K562 (cell line): ENCODE measurements around the gene ADAMTS6. TPM values are rescaled to one million over a fixed set of nuclear protein-coding genes. Genes with fewer than 3 reads are reported as not detected.

Experiments
- ATAC-seq: fragments of 200-7000 bp; cut with Tn5 transposase; 3 replicates; pipeline ENCODE4 v1.9.1; 2020; ENCODE audit warnings: moderate library complexity
- Bru-seq: library from RNA; stranded (reverse); fragments of 400-500 nt; gene quantifications from one replicate; lab custom pipeline; 2021; lab: Mats Ljungman, UMichigan
- BruChase-seq, 2 experiments: library from RNA; stranded (reverse); fragments of 400-500 nt; gene quantifications; one replicate each; lab custom pipeline; 2021; lab: Mats Ljungman, UMichigan
- BruUV-seq: library from RNA; stranded (reverse); fragments of 400-500 nt; replicated peaks from 2 replicates; lab custom pipeline; 2021; lab: Mats Ljungman, UMichigan
- CTCF ChIA-PET: fragments of 300-600 bp; formaldehyde crosslinking; extraction: SDS; loops from one replicate; lab custom pipeline; 2021; ENCODE audit warnings: low intra/inter-chr PET ratio; lab: Yijun Ruan, JAX
- POLR2A ChIA-PET: fragments of 300-600, 350-650 bp; sonication (Branson Sonifier 250); formaldehyde crosslinking; extraction: SDS; loops from one replicate; lab custom pipeline; 2021; ENCODE audit warnings: antibody characterized with exemption, inconsistent platforms; lab: Yijun Ruan, JAX
- DNase-seq, 4 experiments: peaks; one replicate each; pipeline versions ENCODE4 v3.0.0 to v3.0.0-alpha.2; 2011 to 2018; ENCODE audit warnings: low spot score in 3 of 4, mixed read lengths in 3 of 4; ENCODE audit errors: extremely low read depth in 1 of 4
- FAIRE-seq: peaks from 2 replicates; lab custom pipeline; 2011; peaks lifted over from hg19 to GRCh38; lab: Jason Lieb, UNC
- H2AFZ ChIP-seq: 2 replicates; pipeline ENCODE4 v1.6.0; 2011; ENCODE audit warnings: low read depth, low read length, control low read depth, inconsistent platforms
- H3K27ac ChIP-seq: fragments of 200-600 bp; 3 replicates; pipeline ENCODE4 v1.8.0; 2011; ENCODE audit warnings: low read depth, mild to moderate bottlenecking, control low read depth, inconsistent platforms, low read length, moderate library complexity, mixed read lengths; ENCODE audit errors: extremely low read depth
- H3K27me3 ChIP-seq, 2 experiments: fragments of 300-600 bp in 1 of 2; 2 replicates in 1 of 2; 3 replicates in 1 of 2; pipeline versions ENCODE4 v1.6.0 to v1.8.0; 2011; ENCODE audit warnings: inconsistent platforms in 2 of 2, low read length in 2 of 2, mild to moderate bottlenecking in 1 of 2, mixed read lengths in 1 of 2, moderate library complexity in 1 of 2; ENCODE audit not compliant: control insufficient read depth in 2 of 2, insufficient read depth in 2 of 2
- H3K36me3 ChIP-seq: fragments of 300-600 bp; 3 replicates; pipeline ENCODE4 v1.8.0; 2011; ENCODE audit warnings: mild to moderate bottlenecking, low read length, inconsistent platforms; ENCODE audit not compliant: control insufficient read depth, insufficient read depth
- H3K4me1 ChIP-seq, 2 experiments: fragments of 200-600 bp in 1 of 2; replicated peaks in 1 of 2; 2 replicates in 1 of 2; 3 replicates in 1 of 2; pipeline versions ENCODE4 v1.5.1 to v1.8.0; 2011; ENCODE audit warnings: inconsistent platforms in 2 of 2, low read length in 2 of 2, mild to moderate bottlenecking in 1 of 2, mixed read lengths in 1 of 2, moderate library complexity in 1 of 2; ENCODE audit not compliant: control insufficient read depth in 2 of 2, insufficient read depth in 2 of 2
- H3K4me2 ChIP-seq: 2 replicates; pipeline ENCODE4 v1.6.1; 2011; ENCODE audit warnings: low read length, control low read depth, inconsistent platforms, mixed read lengths; ENCODE audit not compliant: insufficient read depth
- H3K4me3 ChIP-seq: fragments of 200-600 bp; sonication (generic), shearing (Covaris generic); 2 replicates; pipeline ENCODE4 v1.5.1; 2016; ENCODE audit warnings: control low read depth, inconsistent platforms
- H3K79me2 ChIP-seq: fragments of 200-600 bp; 3 replicates; pipeline ENCODE4 v1.8.0; 2011; ENCODE audit warnings: low read length, inconsistent platforms; ENCODE audit not compliant: control insufficient read depth, insufficient read depth
- H3K9ac ChIP-seq, 2 experiments: 2 replicates each; pipeline versions ENCODE4 v1.6.0 to v1.6.1; 2011; ENCODE audit warnings: low read depth in 2 of 2, low read length in 2 of 2, control low read depth in 1 of 2, inconsistent platforms in 1 of 2, mild to moderate bottlenecking in 1 of 2, mixed read lengths in 1 of 2; ENCODE audit not compliant: insufficient read depth in 1 of 2
- H3K9me1 ChIP-seq: one replicate; pipeline ENCODE4 v1.6.0; 2011; ENCODE audit warnings: inconsistent platforms, mild to moderate bottlenecking, low read length, moderate library complexity; ENCODE audit not compliant: control insufficient read depth, insufficient read depth
- H3K9me3 ChIP-seq: replicated peaks from 2 replicates; pipeline ENCODE4 v1.5.1; 2011; ENCODE audit warnings: low read depth, low read length, inconsistent platforms; ENCODE audit not compliant: control insufficient read depth, insufficient read depth
- H4K20me1 ChIP-seq: replicated peaks from 2 replicates; pipeline ENCODE4 v1.6.1; 2011; ENCODE audit warnings: low read length, inconsistent platforms, mixed read lengths; ENCODE audit not compliant: control insufficient read depth, insufficient read depth
- RBFOX2 ChIP-seq: fragments of 200-400 bp; formaldehyde crosslinking; IDR thresholded peaks from 2 replicates; pipeline ENCODE4 v1.6.1; 2017; ENCODE audit warnings: low read depth, mild to moderate bottlenecking, low read length, moderate library complexity
- WGBS: fragments of 100-300 bp; shearing (Covaris generic); methylation state at CpG from one replicate; pipeline ENCODE4 v1.1.6; 2016; ENCODE audit warnings: low coverage, mixed read lengths; ENCODE audit not compliant: insufficient coverage; ENCODE audit errors: missing lambda C conversion rate; 5-methylcytosine and 5-hydroxymethylcytosine counted together
- in situ Hi-C: fragments of 300-500 bp; cut with MboI; formaldehyde crosslinking; loops from 4 replicates; pipeline ENCODE4 v1.15.0; 2018; ENCODE audit warnings: inconsistent platforms, mixed read lengths
- intact Hi-C: fragments of 100-400 bp; cut with micrococcal nuclease; formaldehyde crosslinking; loops from 2 replicates; pipeline ENCODE4 v1.14.2; 2022
- long read RNA-seq, 3 experiments: library from polyadenylated mRNA in 2 of 3; library from RNA in 1 of 3; unstranded in 2 of 3; stranded (forward) in 1 of 3; transcript quantifications; one replicate each; pipeline ENCODE4 v2.0.0, GENCODE V29; 2019 to 2022
- polyA minus RNA-seq, 3 experiments: library from RNA; depleted of rRNA, polyadenylated mRNA; stranded (reverse); fragments of >200 nt; gene quantifications; 2 replicates each; pipeline ENCODE4 v1.2.3, GENCODE V29; 2011
- polyA plus RNA-seq, 8 experiments: library from polyadenylated mRNA; depleted of rRNA in 4 of 8; stranded (reverse) in 5 of 8; unstranded in 3 of 8; fragments of >200 nt; fragmentation: Nextera tagmentation in 2 of 8; fragmentation: Illumina TruSeq in 1 of 8; extraction: Ambion mirVana in 2 of 8; extraction: Trizol in 1 of 8; gene quantifications; 2 replicates each; pipeline versions ENCODE4 v1.2.1 to v1.2.3, GENCODE V29; 2011 to 2014; ENCODE audit warnings: inconsistent platforms in 1 of 8, missing spikeins in 1 of 8
- total RNA-seq, 7 experiments: library from RNA; depleted of rRNA in 6 of 7; stranded (reverse); fragments of >200 nt in 6 of 7; fragmentation: Illumina TruSeq in 2 of 7; extraction: Trizol in 2 of 7; gene quantifications; 2 replicates each; pipeline versions ENCODE4 v1.2.1 to v1.2.3, GENCODE V29; 2011 to 2021; ENCODE audit warnings: low replicate concordance in 1 of 7

Gene ADAMTS6, protein sequence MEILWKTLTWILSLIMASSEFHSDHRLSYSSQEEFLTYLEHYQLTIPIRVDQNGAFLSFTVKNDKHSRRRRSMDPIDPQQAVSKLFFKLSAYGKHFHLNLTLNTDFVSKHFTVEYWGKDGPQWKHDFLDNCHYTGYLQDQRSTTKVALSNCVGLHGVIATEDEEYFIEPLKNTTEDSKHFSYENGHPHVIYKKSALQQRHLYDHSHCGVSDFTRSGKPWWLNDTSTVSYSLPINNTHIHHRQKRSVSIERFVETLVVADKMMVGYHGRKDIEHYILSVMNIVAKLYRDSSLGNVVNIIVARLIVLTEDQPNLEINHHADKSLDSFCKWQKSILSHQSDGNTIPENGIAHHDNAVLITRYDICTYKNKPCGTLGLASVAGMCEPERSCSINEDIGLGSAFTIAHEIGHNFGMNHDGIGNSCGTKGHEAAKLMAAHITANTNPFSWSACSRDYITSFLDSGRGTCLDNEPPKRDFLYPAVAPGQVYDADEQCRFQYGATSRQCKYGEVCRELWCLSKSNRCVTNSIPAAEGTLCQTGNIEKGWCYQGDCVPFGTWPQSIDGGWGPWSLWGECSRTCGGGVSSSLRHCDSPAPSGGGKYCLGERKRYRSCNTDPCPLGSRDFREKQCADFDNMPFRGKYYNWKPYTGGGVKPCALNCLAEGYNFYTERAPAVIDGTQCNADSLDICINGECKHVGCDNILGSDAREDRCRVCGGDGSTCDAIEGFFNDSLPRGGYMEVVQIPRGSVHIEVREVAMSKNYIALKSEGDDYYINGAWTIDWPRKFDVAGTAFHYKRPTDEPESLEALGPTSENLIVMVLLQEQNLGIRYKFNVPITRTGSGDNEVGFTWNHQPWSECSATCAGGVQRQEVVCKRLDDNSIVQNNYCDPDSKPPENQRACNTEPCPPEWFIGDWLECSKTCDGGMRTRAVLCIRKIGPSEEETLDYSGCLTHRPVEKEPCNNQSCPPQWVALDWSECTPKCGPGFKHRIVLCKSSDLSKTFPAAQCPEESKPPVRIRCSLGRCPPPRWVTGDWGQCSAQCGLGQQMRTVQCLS (N-terminal part only)
- 7.3 and 24.3 TPM in 2 replicates for total RNA-seq (2011; cell fraction: chromatin; rRNA removed; ENCODE audit: low replicate concordance)
- 3.5 and 6.2 TPM in 2 replicates for total RNA-seq (2011; cell fraction: nucleolus; rRNA removed)
- total RNA-seq (2011; cell fraction: nucleoplasm; rRNA removed), result 8.1 and 8.3 TPM in 2 replicates
- total RNA-seq (2014; rRNA removed) (1.5 and 1.6 TPM in 2 replicates), total RNA-seq (2014; rRNA removed; fragmentation: Illumina TruSeq; extraction: Trizol) (5.3 TPM in 2 replicates), total RNA-seq (2015; rRNA removed; fragmentation: Illumina TruSeq; extraction: Trizol) (4.5 and 4.9 TPM in 2 replicates), total RNA-seq (2021) (3.1 TPM in 2 replicates), polyA plus RNA-seq (2011; rRNA removed) (2.1 and 3.4 TPM in 2 replicates), polyA plus RNA-seq (2014; fragmentation: Illumina TruSeq; extraction: Trizol) (1.5 and 1.6 TPM in 2 replicates), polyA plus RNA-seq (2014; fragmentation: Nextera tagmentation; extraction: Ambion mirVana) (under 1 TPM; 0.57 to 0.59 TPM), polyA plus RNA-seq (2014; rRNA removed) (1.0 and 1.8 TPM in 2 replicates), polyA minus RNA-seq (2011; rRNA and poly(A)+ RNA removed) (22.8 and 31.2 TPM in 2 replicates), Bru-seq, nascent RNA (percentile 50 among the genes with signal in this experiment), BruChase-seq, experiment 1, labeled RNA remaining after a 2-hour chase (percentile 54 among the genes with signal in this experiment), BruChase-seq, experiment 2, labeled RNA remaining after a 6-hour chase (percentile 54 among the genes with signal in this experiment)
- polyA plus RNA-seq (2011; cell fraction: cytosol; rRNA removed), result 0.82 and 1.3 TPM in 2 replicates
- 6.1 and 7.5 TPM in 2 replicates for polyA plus RNA-seq (2011; cell fraction: nucleus; rRNA removed)
- 0.99 and 1.1 TPM in 2 replicates for polyA plus RNA-seq (2012)
- 5.0 and 8.8 TPM in 2 replicates for polyA minus RNA-seq (2011; cell fraction: cytosol; rRNA and poly(A)+ RNA removed)
- 9.3 and 15.1 TPM in 2 replicates for polyA minus RNA-seq (2011; cell fraction: nucleus; rRNA and poly(A)+ RNA removed)
- long read RNA-seq, experiment 1, partial matches to known transcripts, result 0 of 5 reads
- long read RNA-seq, experiment 1, other reads (novel, unspliced or antisense), result 5 of 5 reads
- long read RNA-seq, experiment 2, partial matches to known transcripts, result 0 of 1 reads
- long read RNA-seq, experiment 2, other reads (novel, unspliced or antisense), result 1 of 1 reads
- long read RNA-seq, experiment 3, partial matches to known transcripts, result 0 of 1 reads
- long read RNA-seq, experiment 3, other reads (novel, unspliced or antisense), result 1 of 1 reads

DNA sequence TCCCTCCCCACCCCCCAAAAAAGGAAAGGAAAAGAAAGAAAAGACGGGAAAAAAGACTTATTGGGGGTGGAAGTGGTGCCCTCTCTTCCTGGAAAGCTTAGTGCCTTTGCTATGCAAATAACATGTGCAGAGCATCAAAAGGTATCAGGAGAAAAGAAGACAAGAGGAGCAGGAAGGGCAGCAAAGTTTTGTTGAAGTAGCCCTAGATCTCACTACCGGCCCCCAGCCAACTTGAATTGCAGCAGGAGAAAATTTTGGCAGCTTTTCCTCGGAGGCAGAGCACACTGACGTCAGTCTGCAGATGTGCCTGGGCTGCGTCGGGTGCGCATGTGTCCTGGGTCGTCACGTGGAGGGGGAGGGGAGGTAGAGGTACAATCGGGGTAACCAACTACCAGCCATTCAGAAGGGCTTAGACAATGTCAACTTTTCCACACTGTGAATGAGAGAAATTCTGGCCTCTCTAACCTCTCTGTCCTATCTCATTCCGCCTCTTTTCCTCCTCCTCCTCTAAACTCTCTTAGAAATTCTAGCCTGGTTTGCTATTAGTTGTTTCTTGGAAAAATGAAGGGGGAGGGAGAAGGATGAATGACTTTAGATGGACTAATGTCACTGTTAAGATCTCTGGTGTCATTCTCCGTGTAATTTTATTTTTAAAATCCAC is at the start of gene ADAMTS6:
Gene ADAMTS6, minus strand, starts transcription at position 286 of the 661 bp plus-strand sequence. CDS start 8,247 bp downstream, outside the sequence.
- peak; percentile 71 to 93 (median 79) for DNase-seq
- no peaks in the 10 kb centered on the region for H3K9me1 ChIP-seq
- H3K27ac ChIP-seq, result peak within 1 kb of the TSS; percentile 89
- FAIRE-seq, result peak; percentile 90
- peak within 1 kb of the TSS; percentile 87 for H3K4me2 ChIP-seq
- H3K9ac ChIP-seq, result peak within 1 kb of the TSS; percentile 72 to 80; a peak in 3 of 4 replicates
- ChIA-PET POLR2A (interaction anchor here (0.6 to 1.8 kb wide), 7 partner anchors 9 to 671 kb away, joined by 3 to 8 read pairs (median 4); partner anchors contain the start of genes CENPK and PPWD1), CTCF (interaction anchor here (0.5 to 2.7 kb wide), 3 partner anchors 107 to 670 kb away, joined by 3 to 16 read pairs (median 4); no protein-coding TSS in a partner anchor)
- intact Hi-C loops, result loop anchor here (2.0 to 5.0 kb wide), 6 partner anchors 81 to 847 kb away; partner anchors contain the start of genes CENPK and PPWD1
- no peaks in the 10 kb centered on the region for H3K27me3 ChIP-seq
- peak within 1 kb of the TSS; percentile 85 for H2AFZ ChIP-seq
- no TSS peak for BruUV-seq
- peak; percentile 89 for ATAC-seq
- H3K36me3 ChIP-seq, result no peaks in the 10 kb centered on the region
- peaks cover 0 to 11% of the 10 kb centered on the region in 2 experiments; a peak in 1 of 5 replicates for H3K4me1 ChIP-seq
- H3K9me3 ChIP-seq, result no peaks in the 10 kb centered on the region
- H4K20me1 ChIP-seq, result no peaks in the 10 kb centered on the region
- 0% methylated on average over 12 of the region's 12 CpGs for WGBS
- in situ Hi-C loops, result loop anchor here (5.0 to 25.0 kb wide), 4 partner anchors 274 to 844 kb away; no protein-coding TSS in a partner anchor
- peaks cover 16% of the 10 kb centered on the region; the same call in 2 of the 3 replicates for H3K79me2 ChIP-seq
- H3K4me3 ChIP-seq, result peak within 1 kb of the TSS; percentile 50
- 0 out of 2 replicates have a peak, but pooled peaks have one; percentile 33 for TF ChIP-seq RBFOX2
